Rectal smooth muscle tissue (tissue), 1 donor: ENCODE data around the gene KLHL7.

Experiments used
- H3K27ac ChIP-seq: one replicate; pipeline ENCODE4 v1.7.0; 2013; ENCODE audit warnings: low read depth, low read length, inconsistent platforms
- H3K27me3 ChIP-seq: one replicate; pipeline ENCODE4 v1.7.0; 2013; ENCODE audit warnings: low read length; ENCODE audit not compliant: control insufficient read depth, insufficient read depth
- H3K36me3 ChIP-seq: one replicate; pipeline ENCODE4 v1.7.0; 2013; ENCODE audit warnings: low read length; ENCODE audit not compliant: control insufficient read depth, insufficient read depth
- H3K4me1 ChIP-seq: one replicate; pipeline ENCODE4 v1.7.0; 2013; ENCODE audit warnings: low read length; ENCODE audit not compliant: control insufficient read depth, insufficient read depth
- H3K4me3 ChIP-seq: one replicate; pipeline ENCODE4 v1.7.0; 2013; ENCODE audit warnings: low read length
- H3K9ac ChIP-seq: one replicate; pipeline ENCODE4 v1.7.0; 2013; ENCODE audit warnings: low read length

Gene KLHL7

GRCh38 chr7:23093546-23093945 lies 12.0 kb upstream of the KLHL7 start:
- H3K36me3 ChIP-seq = no peaks in the 10 kb centered on the region
- H3K9ac ChIP-seq = no peak overlapping the region
- no peak overlapping the region for H3K27ac ChIP-seq
- no peaks in the 10 kb centered on the region for H3K4me1 ChIP-seq
- H3K27me3 ChIP-seq = no peaks in the 10 kb centered on the region
- H3K4me3 ChIP-seq = no peak overlapping the region

DNA sequence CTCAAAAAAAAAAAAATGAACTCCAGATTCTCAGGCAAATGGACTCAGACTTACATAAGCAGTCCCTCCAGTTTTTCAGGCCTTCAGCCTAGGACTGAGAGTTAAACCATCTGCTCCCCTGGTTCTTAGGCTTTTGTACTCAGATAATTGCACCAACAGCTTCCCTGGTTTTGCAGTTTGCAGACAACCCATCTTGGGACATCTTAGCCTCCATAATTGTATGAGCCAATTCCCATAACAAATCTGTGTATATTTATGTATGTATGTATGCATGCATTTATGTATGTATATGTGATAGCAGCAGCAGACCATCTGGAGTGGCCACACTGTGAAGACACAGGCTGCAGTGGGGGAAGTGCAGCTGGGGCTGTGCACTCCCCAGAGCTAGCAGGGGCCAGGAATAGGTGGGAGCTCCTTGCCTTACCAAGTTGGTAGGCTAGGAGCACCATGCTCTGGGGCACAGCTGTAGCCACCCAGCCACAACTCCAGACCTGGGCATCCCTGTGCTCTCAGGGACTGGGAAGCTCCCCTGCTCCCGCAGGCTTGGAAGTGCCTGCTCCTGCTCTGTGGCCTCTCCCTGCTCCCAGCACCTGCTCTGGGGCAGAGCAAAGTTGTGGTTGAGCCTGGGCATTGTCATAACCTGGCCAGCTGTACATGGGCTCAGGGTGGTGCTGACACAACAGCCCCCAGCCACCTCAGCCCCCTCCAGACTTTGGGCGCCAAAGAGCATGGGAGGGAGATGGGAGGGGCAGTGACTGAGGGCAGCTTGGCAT lies 8.9 kb upstream of the KLHL7 start:
- Histone ChIP-seq H3K4me1 (no peaks in the 10 kb centered on the region), H3K27ac (no peak overlapping the region), H3K27me3 (no peaks in the 10 kb centered on the region), H3K36me3 (no peaks in the 10 kb centered on the region), H3K4me3 (no peak overlapping the region), H3K9ac (no peak overlapping the region)

GRCh38 chr7:23098029-23098428 lies 7.6 kb upstream of the KLHL7 start:
- Histone ChIP-seq H3K4me3 (no peak overlapping the region), H3K27ac (no peak overlapping the region), H3K27me3 (no peaks in the 10 kb centered on the region), H3K9ac (no peak overlapping the region), H3K4me1 (no peaks in the 10 kb centered on the region), H3K36me3 (no peaks in the 10 kb centered on the region)

DNA sequence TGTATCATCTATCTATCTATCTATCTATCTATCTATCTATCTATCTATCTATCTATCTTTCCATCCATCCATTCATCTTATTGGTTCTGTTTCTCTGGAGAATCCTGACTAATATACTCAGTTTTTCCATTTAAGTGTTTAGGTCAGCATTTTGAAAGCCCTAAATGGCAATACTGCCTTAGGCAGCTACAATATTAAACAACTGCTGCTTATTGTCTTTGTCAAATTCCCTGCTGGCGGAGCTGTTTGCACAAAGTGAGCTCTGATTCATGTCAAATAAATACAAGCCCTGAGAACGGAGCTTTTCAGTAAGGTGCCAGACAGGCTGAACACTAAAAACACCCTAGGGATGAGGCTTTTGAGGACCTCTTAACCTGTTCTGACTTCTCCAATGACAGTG lies 7.1 kb upstream of the KLHL7 start:
- H3K27me3 ChIP-seq = no peaks in the 10 kb centered on the region
- no peak overlapping the region for H3K4me3 ChIP-seq
- H3K36me3 ChIP-seq = no peaks in the 10 kb centered on the region
- no peak overlapping the region for H3K27ac ChIP-seq
- H3K9ac ChIP-seq = no peak overlapping the region
- no peaks in the 10 kb centered on the region for H3K4me1 ChIP-seq

DNA sequence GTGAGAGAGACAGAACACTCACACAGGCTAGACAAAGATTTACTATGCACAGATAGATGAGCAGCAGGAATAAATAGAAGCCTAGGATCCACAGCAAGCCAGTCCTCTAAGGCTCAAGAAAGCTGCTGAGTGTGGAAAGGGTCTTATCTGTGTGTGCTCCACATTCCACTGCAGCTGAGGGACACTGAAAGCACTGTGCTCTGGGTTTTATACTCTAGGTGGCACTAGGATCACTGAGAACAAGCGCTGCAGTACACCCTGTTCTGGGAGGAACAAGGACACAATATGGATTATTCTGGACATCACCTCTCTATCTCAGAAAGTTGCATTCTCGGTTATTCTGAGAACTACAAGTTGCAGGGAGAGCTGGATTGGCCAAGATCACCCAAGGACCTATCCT lies 4.9 kb upstream of the KLHL7 start:
- H3K27ac ChIP-seq = no peak overlapping the region
- no peaks in the 10 kb centered on the region for H3K4me1 ChIP-seq
- no peaks in the 10 kb centered on the region for H3K36me3 ChIP-seq
- H3K9ac ChIP-seq = no peak overlapping the region
- no peaks in the 10 kb centered on the region for H3K27me3 ChIP-seq
- no peak overlapping the region for H3K4me3 ChIP-seq

DNA sequence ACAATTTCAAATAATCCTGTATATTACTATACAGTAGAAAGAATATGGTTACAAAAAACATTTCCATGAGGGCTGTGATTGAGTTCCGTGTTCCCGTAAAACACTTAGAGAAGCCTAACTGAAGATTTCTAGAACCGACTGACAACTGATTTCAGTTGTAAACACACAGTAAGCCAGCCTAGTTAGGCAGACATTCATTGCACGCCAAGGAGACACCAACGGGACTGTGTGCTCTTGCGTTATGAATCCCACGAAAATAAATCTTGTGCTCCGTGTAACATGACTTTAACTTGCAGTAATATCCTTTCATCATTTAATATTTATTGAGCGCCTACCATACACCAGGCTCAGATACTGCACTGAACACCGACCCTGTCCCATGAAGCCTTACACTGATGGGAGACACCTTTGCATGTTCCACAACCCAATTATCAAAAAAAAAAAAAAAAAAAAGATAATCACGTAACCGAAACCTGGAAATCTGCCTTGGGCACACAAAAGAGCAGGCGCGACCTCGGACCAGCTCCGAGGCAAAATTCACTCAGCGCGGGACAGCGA lies 420 bp upstream of the KLHL7 start:
- Histone ChIP-seq H3K36me3 (no peaks in the 10 kb centered on the region), H3K4me3 (peak overlapping the region; percentile 95), H3K27ac (peak overlapping the region; percentile 84), H3K9ac (no peak overlapping the region), H3K27me3 (no peaks in the 10 kb centered on the region), H3K4me1 (peaks cover 9% of the 10 kb centered on the region)

- no peaks in the 10 kb centered on the region for H3K27me3 ChIP-seq
- peaks cover 9% of the 10 kb centered on the region for H3K4me1 ChIP-seq
- no peaks in the 10 kb centered on the region for H3K36me3 ChIP-seq
- H3K9ac ChIP-seq = peak overlapping the region; percentile 91
- peak overlapping the region; percentile 84 for H3K27ac ChIP-seq
- H3K4me3 ChIP-seq = peak overlapping the region; percentile 95
Measured at GRCh38 chr7:23106057-23106822, 655 bp downstream of the KLHL7 start.

- no peak overlapping the region for H3K27ac ChIP-seq
- no peaks in the 10 kb centered on the region for H3K27me3 ChIP-seq
- H3K9ac ChIP-seq = no peak overlapping the region
- H3K4me3 ChIP-seq = peak overlapping the region; percentile 95
- no peaks in the 10 kb centered on the region for H3K36me3 ChIP-seq
- H3K4me1 ChIP-seq = peaks cover 9% of the 10 kb centered on the region
Measured at GRCh38 chr7:23106823-23107663, 1.5 kb downstream of the KLHL7 start.

DNA sequence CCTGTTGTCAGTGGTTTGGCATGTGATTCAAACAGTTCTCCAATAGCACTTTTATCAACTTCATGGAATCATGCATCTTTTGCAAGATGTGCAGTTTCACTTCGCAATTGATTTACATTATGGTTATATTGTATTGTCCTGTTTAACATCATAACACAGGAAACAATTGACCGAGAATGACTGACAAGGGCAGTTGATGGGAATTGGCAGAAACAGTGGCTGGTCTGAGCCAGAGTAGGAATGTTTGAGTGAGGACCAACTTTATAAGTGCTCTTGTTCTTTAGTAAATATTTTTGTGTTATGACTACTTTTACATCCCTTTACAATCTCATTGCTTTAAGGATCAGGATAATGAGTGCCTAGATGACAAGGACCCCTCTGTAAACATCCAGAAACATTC lies 2.2 kb downstream of the KLHL7 start:
- no peaks in the 10 kb centered on the region for H3K27me3 ChIP-seq
- H3K27ac ChIP-seq = no peak overlapping the region
- H3K4me1 ChIP-seq = peaks cover 9% of the 10 kb centered on the region
- no peak overlapping the region for H3K9ac ChIP-seq
- peak overlapping the region; percentile 95 for H3K4me3 ChIP-seq
- no peaks in the 10 kb centered on the region for H3K36me3 ChIP-seq

GRCh38 chr7:23108995-23109394 lies 3.4 kb downstream of the KLHL7 start:
- peaks cover 9% of the 10 kb centered on the region for H3K4me1 ChIP-seq
- no peaks in the 10 kb centered on the region for H3K36me3 ChIP-seq
- no peak overlapping the region for H3K4me3 ChIP-seq
- no peak overlapping the region for H3K9ac ChIP-seq
- no peaks in the 10 kb centered on the region for H3K27me3 ChIP-seq
- no peak overlapping the region for H3K27ac ChIP-seq

GRCh38 chr7:23109470-23109869 lies 3.9 kb downstream of the KLHL7 start:
- no peaks in the 10 kb centered on the region for H3K27me3 ChIP-seq
- H3K27ac ChIP-seq = no peak overlapping the region
- no peak overlapping the region for H3K4me3 ChIP-seq

DNA sequence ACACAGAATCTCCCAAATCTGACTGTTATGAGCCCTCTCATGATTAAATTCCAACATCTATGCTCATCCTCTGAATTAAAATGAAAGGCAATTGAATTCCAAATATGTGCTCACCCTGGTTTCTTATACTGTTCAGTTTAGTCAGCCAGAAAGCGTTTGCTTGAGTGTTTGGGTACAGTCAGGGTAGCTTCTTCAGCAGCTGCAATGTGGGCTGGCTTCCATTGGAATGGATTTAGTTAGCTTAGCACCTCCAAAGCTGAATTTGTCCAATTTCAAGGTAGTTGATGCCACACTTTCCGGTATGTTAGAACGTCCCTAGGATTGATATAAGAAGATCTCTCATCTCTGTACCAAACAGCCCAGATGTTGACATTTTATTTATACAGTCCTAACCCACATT lies 9.3 kb downstream of the KLHL7 start:
- H3K36me3 ChIP-seq = no peaks in the 10 kb centered on the region
- H3K4me1 ChIP-seq = no peaks in the 10 kb centered on the region
- H3K27me3 ChIP-seq = no peaks in the 10 kb centered on the region
- H3K27ac ChIP-seq = no peak overlapping the region
- H3K9ac ChIP-seq = no peak overlapping the region
- H3K4me3 ChIP-seq = no peak overlapping the region

More at GRCh38 chr7:23109470-23109869, 3.9 kb downstream of the KLHL7 start:
- Histone ChIP-seq H3K36me3 (no peaks in the 10 kb centered on the region), H3K4me1 (peaks cover 9% of the 10 kb centered on the region), H3K9ac (no peak overlapping the region)
